Ovary (tissue), 10 donors: ENCODE data around the gene KCNAB1. TPM values are rescaled to one million over a fixed set of nuclear protein-coding genes. Genes with fewer than 3 reads are reported as not detected.
"Not testable (repeated sequence)": the region's sequence is repeated elsewhere in the genome, so short reads cannot be mapped to it uniquely, and the experiment has no call there.

Source experiments
- DNase-seq, 5 donors: peaks; one replicate each; pipeline ENCODE4 v3.0.0-alpha.2; 2019 to 2020
- H3K27ac ChIP-seq, 2 donors: fragments of 200-600 bp; one replicate each; pipeline versions ENCODE4 v1.5.1 to v1.8.0; 2019 to 2022
- H3K27me3 ChIP-seq: fragments of 200-600 bp; one replicate; pipeline ENCODE4 v1.8.0; 2022
- H3K36me3 ChIP-seq: fragments of 200-600 bp; sonication (generic); one replicate; pipeline ENCODE4 v1.5.1; 2019
- H3K4me1 ChIP-seq: one replicate; pipeline ENCODE4 v1.8.1; 2013; ENCODE audit warnings: mild to moderate bottlenecking, moderate library complexity; ENCODE audit not compliant: insufficient read depth
- H3K4me3 ChIP-seq: fragments of 200-600 bp; sonication (generic); one replicate; pipeline ENCODE4 v1.5.1; 2017
- H3K9me3 ChIP-seq, 2 donors: fragments of 200-600 bp in 1 of 2; sonication (generic) in 1 of 2; one replicate each; pipeline versions ENCODE4 v1.5.1 to v1.8.1; 2013 to 2019; ENCODE audit warnings: mild to moderate bottlenecking in 1 of 2, moderate library complexity in 1 of 2
- CTCF ChIP-seq, 3 donors: fragments of 450-650 bp in 2 of 3; fragments of 200-600 bp in 1 of 3; IDR thresholded peaks; one replicate each; pipeline versions ENCODE4 v1.5.1 to v1.8.0; 2016 to 2022; ENCODE audit warnings: antibody characterized with exemption in 3 of 3, mild to moderate bottlenecking in 1 of 3
- EP300 ChIP-seq: sonication (generic); formaldehyde crosslinking; IDR thresholded peaks from one replicate; pipeline ENCODE4 v1.6.1; 2017; ENCODE audit warnings: antibody characterized with exemption
- POLR2A ChIP-seq: fragments of 450-650 bp; IDR thresholded peaks from one replicate; pipeline ENCODE4 v1.6.1; 2017; ENCODE audit warnings: antibody characterized with exemption, mild to moderate bottlenecking, moderate library complexity
- WGBS, 3 donors: extraction: QIAGEN DNeasy Blood & Tissue Kit in 1 of 3; methylation state at CpG; one replicate each; pipeline versions ENCODE4 v1.1.5 to v1.1.7; 2013 to 2017; 5-methylcytosine and 5-hydroxymethylcytosine counted together
- intact Hi-C, 4 donors: fragments of 100-400 bp; cut with DNase I; formaldehyde crosslinking; loops; one replicate each; pipeline versions ENCODE4 v1.11.0 to v1.15.1; 2022 to 2023
- long read RNA-seq, 3 donors: library from polyadenylated mRNA in 2 of 3; unstranded in 2 of 3; transcript quantifications; one replicate each; pipeline ENCODE4 v2.0.0 and lab custom pipeline, GENCODE V29; 2021 to 2026
- polyA plus RNA-seq, 2 donors: library from polyadenylated mRNA; stranded (reverse); fragments of 200-250 nt in 1 of 2; fragments of 350-450 nt in 1 of 2; fragmentation: Illumina TruSeq in 1 of 2; extraction: RNeasy Lipid Tissue Mini Kit (QIAGEN cat#74804) in 1 of 2; gene quantifications; one replicate each; pipeline ENCODE4 v1.2.3, GENCODE V29; 2013 to 2014
- total RNA-seq, 7 donors: library from RNA; depleted of rRNA in 2 of 7; stranded (reverse); fragments of >200 nt in 2 of 7; fragmentation: NEBNext Ultra II Directional in 3 of 7; extraction: Animal tissue kit (Norgen Biotek cat#: 25700) in 3 of 7; gene quantifications; one replicate each; pipeline versions ENCODE4 v1.1.0 to v1.2.4, GENCODE V29; 2016 to 2023
- donor health status: DM: no; HTN: no; CAD: no; lungs with moderate emphysema.
- donor health status: DM: no; HTN: no; CAD: no.
- donor health status: Bipolar disorder and iron deficiency.
- donor health status: DM: yes; HTN: yes; CAD: no.
- donor health status: DM: no; HTN: no; CAD: no.
- donor health status: DM: yes; HTN: yes; CAD: no.

The KCNAB1 gene
- total RNA-seq (1 to 10 TPM in 5 of 7 donors, under 1 TPM in 2; 0.60 to 4.2 (median 2.1) TPM), polyA plus RNA-seq (1 to 10 TPM; 3.5 to 8.0 TPM)
- long read RNA-seq, donor 1, full-length matches to known transcripts = 2 of 15 reads
- long read RNA-seq, donor 1, partial matches to known transcripts = 0 of 15 reads
- long read RNA-seq, donor 1, other reads (novel, unspliced or antisense) = 13 of 15 reads
- long read RNA-seq, donor 2 = 0 reads
- long read RNA-seq, donor 3, partial matches to known transcripts = 0 of 48 reads
- long read RNA-seq, donor 3, other reads (novel, unspliced or antisense) = 48 of 48 reads

- Histone ChIP-seq H3K4me1 (no peaks in the 10 kb centered on the region), H3K27me3 (no peaks in the 10 kb centered on the region), H3K27ac (no peak within 1 kb of the TSS), H3K9me3 (no peaks in the 10 kb centered on the region), H3K36me3 (no peaks in the 10 kb centered on the region), H3K4me3 (no peak within 1 kb of the TSS)
- DNase-seq = no peak
- no peak for TF ChIP-seq CTCF (IDR thresholded peaks at IDR 0.05)
- TF ChIP-seq POLR2A = no peak
- no peak for TF ChIP-seq EP300
- WGBS, 3 donors = 57 to 69% (median 69%) methylated on average over 19 of the region's 19 CpGs
- intact Hi-C loops = no loop called here
These were observed at the start of gene KCNAB1 for GRCh38 chr3:156120528-156121251. TSS of gene KCNAB1 (plus strand) at chr3:156120578.

GRCh38 chr3:156071031-156071430, 49.3 kb upstream of the KCNAB1 start:
- WGBS, 3 donors = 98 to 99% (median 98%) methylated on average over 1 of the region's 1 CpG
- intact Hi-C loops = no loop called here
- Histone ChIP-seq H3K27ac (no peak overlapping the region), H3K27me3 (no peaks in the 10 kb centered on the region), H3K4me1 (no peaks in the 10 kb centered on the region), H3K36me3 (no peaks in the 10 kb centered on the region), H3K4me3 (no peak overlapping the region), H3K9me3 (no peaks in the 10 kb centered on the region)
- no peak for DNase-seq
- TF ChIP-seq CTCF (IDR thresholded peaks at IDR 0.05) = no peak
- no peak for TF ChIP-seq EP300
- TF ChIP-seq POLR2A = no peak

- H3K27me3 ChIP-seq, H3K27ac ChIP-seq, H3K36me3 ChIP-seq, DNase-seq, intact Hi-C loops, H3K4me3 ChIP-seq, H3K4me1 ChIP-seq, H3K9me3 ChIP-seq: not testable (repeated sequence)
- 95 to 96% (median 95%) methylated on average over 28 to 29 of the region's 29 CpGs for WGBS, 3 donors
These were observed 47.3 kb upstream of the KCNAB1 start for GRCh38 chr3:156072950-156073657.

GRCh38 chr3:156090126-156090525, 30.3 kb upstream of the KCNAB1 start:
- intact Hi-C loops = no loop called here
- no peaks in the 10 kb centered on the region for H3K4me1 ChIP-seq
- H3K9me3 ChIP-seq = no peaks in the 10 kb centered on the region
- H3K4me3 ChIP-seq = no peak overlapping the region
- no peak for DNase-seq
- H3K27ac ChIP-seq = no peak overlapping the region
- TF ChIP-seq CTCF (IDR thresholded peaks at IDR 0.05) (no peak), POLR2A (no peak), EP300 (no peak)
- no peaks in the 10 kb centered on the region for H3K27me3 ChIP-seq
- no peaks in the 10 kb centered on the region for H3K36me3 ChIP-seq
- WGBS, 3 donors = 27 to 37% (median 35%) methylated on average over 3 of the region's 3 CpGs
